ENCODE results near the gene PRM1. TPM values are rescaled to one million over a fixed set of nuclear protein-coding genes. Genes with fewer than 3 reads are reported as not detected.
A peak's percentile ranks its signal among the peaks of the same experiment; 100 is the strongest.

PRM1 gene
- total and polyA plus RNA-seq, 2 of the 13 experiments (the other 11 are each of a cell fraction or from before 2014, with no cell fraction given): not detected

DNA sequence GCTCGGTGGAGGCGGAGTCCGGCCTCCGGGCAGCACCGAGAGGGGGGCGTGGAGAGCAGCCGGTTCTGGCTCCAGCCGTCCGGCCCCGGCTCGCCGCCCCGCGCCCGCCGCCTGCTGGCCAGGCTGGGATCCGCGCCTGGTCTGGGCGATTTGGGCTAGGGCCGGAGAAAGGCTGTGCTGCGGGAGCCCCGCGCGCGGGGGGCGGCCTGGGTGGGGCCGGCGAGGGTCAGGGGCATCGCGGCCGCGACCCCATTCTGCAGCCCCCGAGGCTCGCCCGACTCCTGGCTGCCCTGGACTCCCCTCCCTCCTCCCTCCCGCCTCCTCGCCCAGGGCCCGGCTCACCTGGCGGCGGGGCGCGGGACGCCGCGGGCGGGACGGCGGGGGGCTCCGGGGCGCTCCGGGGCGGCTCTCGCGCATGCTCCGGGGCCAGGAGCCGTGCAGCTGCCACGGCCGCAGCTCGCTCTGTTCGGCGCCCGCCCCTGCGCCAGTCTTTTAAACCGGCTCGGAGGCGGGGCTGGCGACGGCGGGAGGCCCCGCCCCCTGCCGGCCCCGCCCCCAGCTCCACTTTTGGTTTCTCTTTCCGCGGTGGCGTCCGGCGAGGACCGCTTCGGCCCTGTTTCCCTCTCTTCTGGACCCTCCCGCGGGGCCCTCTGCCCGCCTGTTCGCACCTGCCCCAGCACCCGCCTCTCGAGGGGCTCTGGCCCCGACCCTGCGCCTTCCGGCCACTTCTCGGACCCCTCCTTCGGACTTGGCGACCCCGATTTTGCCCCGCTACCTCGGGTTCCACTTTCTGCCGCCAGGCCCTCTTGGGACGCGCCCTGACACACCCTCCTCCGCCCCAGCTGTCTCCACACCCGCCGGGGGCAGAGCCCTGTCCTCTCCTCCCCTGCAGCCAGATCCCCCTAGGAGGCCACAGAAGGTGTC is 25.1 kb downstream of the PRM1 start, which contains the start of gene SOCS1 (continued):
- peak; percentile 85; the same call in 1 of the 2 replicates for TF ChIP-seq ZNF552 (CRISPR knock-in tag; IDR thresholded peaks at IDR 0.05; ENCODE audit: borderline replicate concordance)
- TF ChIP-seq, protein P1, sequence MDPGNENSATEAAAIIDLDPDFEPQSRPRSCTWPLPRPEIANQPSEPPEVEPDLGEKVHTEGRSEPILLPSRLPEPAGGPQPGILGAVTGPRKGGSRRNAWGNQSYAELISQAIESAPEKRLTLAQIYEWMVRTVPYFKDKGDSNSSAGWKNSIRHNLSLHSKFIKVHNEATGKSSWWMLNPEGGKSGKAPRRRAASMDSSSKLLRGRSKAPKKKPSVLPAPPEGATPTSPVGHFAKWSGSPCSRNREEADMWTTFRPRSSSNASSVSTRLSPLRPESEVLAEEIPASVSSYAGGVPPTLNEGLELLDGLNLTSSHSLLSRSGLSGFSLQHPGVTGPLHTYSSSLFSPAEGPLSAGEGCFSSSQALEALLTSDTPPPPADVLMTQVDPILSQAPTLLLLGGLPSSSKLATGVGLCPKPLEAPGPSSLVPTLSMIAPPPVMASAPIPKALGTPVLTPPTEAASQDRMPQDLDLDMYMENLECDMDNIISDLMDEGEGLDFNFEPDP (CRISPR knock-in tag; conservative IDR thresholded peaks at IDR 0.05): no peak; the same call in 1 of the 2 replicates
- no peak; the same call in 1 of the 2 replicates for TF ChIP-seq IRF9 (CRISPR knock-in tag; IDR thresholded peaks at IDR 0.05; ENCODE audit: borderline replicate concordance)
- TF ChIP-seq DMTF1 (CRISPR knock-in tag; IDR thresholded peaks at IDR 0.05): no peak
- TF ChIP-seq SALL1 (CRISPR knock-in tag; IDR thresholded peaks at IDR 0.05): peak; percentile 61
- no peak for TF ChIP-seq PLRG1 (conservative IDR thresholded peaks at IDR 0.05)
- TF ChIP-seq, protein P2, sequence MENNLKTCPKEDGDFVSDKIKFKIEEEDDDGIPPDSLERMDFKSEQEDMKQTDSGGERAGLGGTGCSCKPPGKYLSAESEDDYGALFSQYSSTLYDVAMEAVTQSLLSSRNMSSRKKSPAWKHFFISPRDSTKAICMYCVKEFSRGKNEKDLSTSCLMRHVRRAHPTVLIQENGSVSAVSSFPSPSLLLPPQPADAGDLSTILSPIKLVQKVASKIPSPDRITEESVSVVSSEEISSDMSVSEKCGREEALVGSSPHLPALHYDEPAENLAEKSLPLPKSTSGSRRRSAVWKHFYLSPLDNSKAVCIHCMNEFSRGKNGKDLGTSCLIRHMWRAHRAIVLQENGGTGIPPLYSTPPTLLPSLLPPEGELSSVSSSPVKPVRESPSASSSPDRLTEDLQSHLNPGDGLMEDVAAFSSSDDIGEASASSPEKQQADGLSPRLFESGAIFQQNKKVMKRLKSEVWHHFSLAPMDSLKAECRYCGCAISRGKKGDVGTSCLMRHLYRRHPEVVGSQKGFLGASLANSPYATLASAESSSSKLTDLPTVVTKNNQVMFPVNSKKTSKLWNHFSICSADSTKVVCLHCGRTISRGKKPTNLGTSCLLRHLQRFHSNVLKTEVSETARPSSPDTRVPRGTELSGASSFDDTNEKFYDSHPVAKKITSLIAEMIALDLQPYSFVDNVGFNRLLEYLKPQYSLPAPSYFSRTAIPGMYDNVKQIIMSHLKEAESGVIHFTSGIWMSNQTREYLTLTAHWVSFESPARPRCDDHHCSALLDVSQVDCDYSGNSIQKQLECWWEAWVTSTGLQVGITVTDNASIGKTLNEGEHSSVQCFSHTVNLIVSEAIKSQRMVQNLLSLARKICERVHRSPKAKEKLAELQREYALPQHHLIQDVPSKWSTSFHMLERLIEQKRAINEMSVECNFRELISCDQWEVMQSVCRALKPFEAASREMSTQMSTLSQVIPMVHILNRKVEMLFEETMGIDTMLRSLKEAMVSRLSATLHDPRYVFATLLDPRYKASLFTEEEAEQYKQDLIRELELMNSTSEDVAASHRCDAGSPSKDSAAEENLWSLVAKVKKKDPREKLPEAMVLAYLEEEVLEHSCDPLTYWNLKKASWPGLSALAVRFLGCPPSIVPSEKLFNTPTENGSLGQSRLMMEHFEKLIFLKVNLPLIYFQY (CRISPR knock-in tag; IDR thresholded peaks at IDR 0.05; ENCODE audit: borderline replicate concordance): peak; percentile 50; the same call in 1 of the 2 replicates
- no peak for TF ChIP-seq EEA1 (CRISPR knock-in tag; IDR thresholded peaks at IDR 0.05; ENCODE audit: borderline replicate concordance)
- 0 out of 2 replicates have a peak, but pooled peaks have one; percentile 51 for TF ChIP-seq STAT5B (CRISPR knock-in tag; IDR thresholded peaks at IDR 0.05)
- TF ChIP-seq SPEN (CRISPR knock-in tag; IDR thresholded peaks at IDR 0.05; ENCODE audit: low read depth): peak; percentile 15
- peak; percentile 42; the same call in 1 of the 2 replicates for TF ChIP-seq ERF (CRISPR knock-in tag; IDR thresholded peaks at IDR 0.05)
- peak; percentile 90 for TF ChIP-seq NFKB2 (CRISPR knock-in tag; IDR thresholded peaks at IDR 0.05; ENCODE audit: borderline replicate concordance)
- no peak for TF ChIP-seq MATR3 (CRISPR knock-in tag; IDR thresholded peaks at IDR 0.05)
- TF ChIP-seq HCFC1 (IDR thresholded peaks at IDR 0.05; ENCODE audit: low read depth, low read length): no peak; the same call in 1 of the 2 replicates
- TF ChIP-seq ZNF34 (CRISPR knock-in tag; IDR thresholded peaks at IDR 0.05; ENCODE audit: borderline replicate concordance): no peak; the same call in 1 of the 2 replicates
- peak; percentile 10; the same call in 1 of the 2 replicates for TF ChIP-seq ZNF501 (CRISPR knock-in tag; IDR thresholded peaks at IDR 0.05)
- TF ChIP-seq SCMH1 (CRISPR knock-in tag; IDR thresholded peaks at IDR 0.05; ENCODE audit: borderline replicate concordance): no peak
- TF ChIP-seq ZNF12 (CRISPR knock-in tag; IDR thresholded peaks at IDR 0.05): no peak; the same call in 1 of the 2 replicates
- TF ChIP-seq HOXA3 (CRISPR knock-in tag; IDR thresholded peaks at IDR 0.05): peak; percentile 71
- TF ChIP-seq ZIK1 (CRISPR knock-in tag; IDR thresholded peaks at IDR 0.05; ENCODE audit: borderline replicate concordance, low read depth): no peak; the same call in 1 of the 2 replicates
